ENCODE results near the gene GSTA5. TPM values are rescaled to one million over a fixed set of nuclear protein-coding genes. Genes with fewer than 3 reads are reported as not detected.
"Not testable (repeated sequence)": the region's sequence is repeated elsewhere in the genome, so short reads cannot be mapped to it uniquely, and the experiment has no call there.

The GSTA5 gene
- total RNA-seq, 1 experiment from 2014 or later = not detected

GRCh38 chr6:52821842-52822241, 18.8 kb downstream of the GSTA5 start:
- ChIA-PET CTCF (no interaction called here), POLR2A (interaction anchor here (0.5 kb wide), 1 partner anchor 317 kb away, joined by 4 read pairs; no protein-coding TSS in a partner anchor)
- Mint-ChIP-seq H3K27me3 (ENCODE audit: low read depth) (peaks cover 3% of the 10 kb centered on the region; the same call in 1 of the 2 replicates), H3K9me3 (peaks cover 36% of the 10 kb centered on the region), H3K36me3 (peaks cover 12% of the 10 kb centered on the region), H3K4me3 (no peak overlapping the region), H3K27ac (no peak overlapping the region), H3K4me1 (peaks cover 6% of the 10 kb centered on the region)
- TF ChIP-seq NFATC4 (CRISPR knock-in tag; IDR thresholded peaks at IDR 0.05) (no peak), TEAD4 (CRISPR knock-in tag; IDR thresholded peaks at IDR 0.05) (no peak), ZNF219 (CRISPR knock-in tag; IDR thresholded peaks at IDR 0.05; ENCODE audit: borderline replicate concordance) (no peak), NR3C1 (CRISPR knock-in tag; conservative IDR thresholded peaks at IDR 0.05; ENCODE audit: low read depth) (no peak), ZNF232 (CRISPR knock-in tag; IDR thresholded peaks at IDR 0.05) (no peak), NR2C2 (CRISPR knock-in tag; IDR thresholded peaks at IDR 0.05) (no peak)
- ATAC-seq (no peak), DNase-seq (ENCODE audit: low spot score) (no peak)

- no peak for ATAC-seq
- H3K27ac Mint-ChIP-seq = no peak overlapping the region
- no peak overlapping the region for H3K4me3 Mint-ChIP-seq
- DNase-seq (ENCODE audit: low spot score) = no peak
- H3K4me1 Mint-ChIP-seq = peaks cover 8% of the 10 kb centered on the region
- ChIA-PET POLR2A (no interaction called here), CTCF (interaction anchor here (0.6 kb wide), 1 partner anchor 259 kb away, joined by 3 read pairs; no protein-coding TSS in a partner anchor)
- H3K9me3 Mint-ChIP-seq = peaks cover 31% of the 10 kb centered on the region
- TF ChIP-seq ZNF263 (CRISPR knock-in tag; IDR thresholded peaks at IDR 0.05; ENCODE audit: low read depth) (no peak), RORB (CRISPR knock-in tag; IDR thresholded peaks at IDR 0.05) (no peak), IRF1 (CRISPR knock-in tag; IDR thresholded peaks at IDR 0.05) (no peak)
- peaks cover 3% of the 10 kb centered on the region; the same call in 1 of the 2 replicates for H3K27me3 Mint-ChIP-seq (ENCODE audit: low read depth)
- peaks cover 11% of the 10 kb centered on the region for H3K36me3 Mint-ChIP-seq
These were observed 20.4 kb downstream of the GSTA5 start for GRCh38 chr6:52820198-52820597.

GRCh38 chr6:52815167-52816092, 25.2 kb downstream of the GSTA5 start:
- peak; percentile 64 for DNase-seq (ENCODE audit: low spot score)
- H3K9me3 Mint-ChIP-seq = peaks cover 4% of the 10 kb centered on the region
- ChIA-PET CTCF (interaction anchor here (0.8 to 1.2 kb wide), 6 partner anchors 26 to 224 kb away, joined by 3 to 5 read pairs (median 3); partner anchors contain the start of genes GSTA4 and TMEM14A), POLR2A (no interaction called here)
- no peak overlapping the region for H3K27ac Mint-ChIP-seq
- TF ChIP-seq GABPB1 (CRISPR knock-in tag; IDR thresholded peaks at IDR 0.05) (peak; percentile 53; the same call in 1 of the 2 replicates), ZNF532 (CRISPR knock-in tag; IDR thresholded peaks at IDR 0.05; ENCODE audit: borderline replicate concordance) (no peak), CTCF (IDR thresholded peaks at IDR 0.05) (peak; percentile 62)
- H3K4me3 Mint-ChIP-seq = no peak overlapping the region
- H3K4me1 Mint-ChIP-seq = peaks cover 7% of the 10 kb centered on the region
- no peaks in the 10 kb centered on the region for H3K27me3 Mint-ChIP-seq (ENCODE audit: low read depth)
- ATAC-seq = peak; percentile 99
- no peaks in the 10 kb centered on the region for H3K36me3 Mint-ChIP-seq

- DNase-seq (ENCODE audit: low spot score); ATAC-seq; H3K4me1 Mint-ChIP-seq; H3K36me3 Mint-ChIP-seq; H3K4me3 Mint-ChIP-seq; H3K9me3 Mint-ChIP-seq; POLR2A ChIA-PET; CTCF ChIA-PET; H3K27ac Mint-ChIP-seq; H3K27me3 Mint-ChIP-seq (ENCODE audit: low read depth): not testable (repeated sequence)
These were observed 26.1 kb downstream of the GSTA5 start for GRCh38 chr6:52814545-52814944.

- DNase-seq (ENCODE audit: low spot score); ATAC-seq; H3K27me3 Mint-ChIP-seq (ENCODE audit: low read depth); H3K4me3 Mint-ChIP-seq; H3K4me1 Mint-ChIP-seq; H3K36me3 Mint-ChIP-seq; H3K27ac Mint-ChIP-seq; CTCF ChIA-PET; POLR2A ChIA-PET; H3K9me3 Mint-ChIP-seq: not testable (repeated sequence)
These were observed 30.8 kb downstream of the GSTA5 start for GRCh38 chr6:52809777-52810176.

Measured in WTC11 (cell line).